ENCODE results near the gene ENOX1. TPM values are rescaled to one million over a fixed set of nuclear protein-coding genes. Genes with fewer than 3 reads are reported as not detected.

The ENOX1 gene
- total and polyA plus RNA-seq, 9 of the 15 experiments (the other 6 are each of a cell fraction or from before 2014, with no cell fraction given): not detected

DNA sequence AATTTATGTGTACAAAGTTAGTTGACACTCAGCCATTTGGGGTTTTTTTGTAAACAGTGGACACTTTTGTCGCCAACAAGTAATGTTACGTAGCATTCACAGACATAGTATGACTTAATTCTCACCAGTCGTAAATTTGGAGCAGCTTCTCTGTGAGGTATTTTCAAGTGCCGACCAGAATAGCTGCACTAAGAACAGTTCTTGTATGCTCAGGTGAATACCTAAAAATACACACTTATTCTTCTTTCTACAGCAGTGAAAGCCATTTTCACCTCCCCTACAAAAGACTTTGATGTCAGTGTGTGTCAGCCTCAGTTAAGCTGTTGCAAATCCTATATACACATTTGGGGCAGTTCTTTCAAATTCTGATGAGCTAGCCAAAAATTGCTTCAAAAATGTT is 206.5 kb downstream of the ENOX1 start:
- Histone ChIP-seq H3K4me1 (replicated peaks in 1 of 2; ENCODE audit: control insufficient read depth in 2 of 2, insufficient read depth in 2 of 2, low read length in 2 of 2) (no peaks in the 10 kb centered on the region), H3K9me3 (replicated peaks; ENCODE audit: control insufficient read depth, insufficient read depth, low read depth, low read length) (no peaks in the 10 kb centered on the region), H3K4me2 (ENCODE audit: insufficient read depth, low read length) (no peak overlapping the region), H3K9me1 (ENCODE audit: control insufficient read depth, insufficient read depth, low read length) (no peaks in the 10 kb centered on the region), H3K27ac (ENCODE audit: extremely low read depth, low read depth, low read length) (no peak overlapping the region), H2AFZ (ENCODE audit: low read depth, low read length) (no peak overlapping the region), H3K9ac (ENCODE audit: insufficient read depth in 1 of 2, low read depth in 2 of 2, low read length in 2 of 2) (no peak overlapping the region), H3K27me3 (ENCODE audit: control insufficient read depth in 2 of 2, insufficient read depth in 2 of 2, low read length in 2 of 2) (no peaks in the 10 kb centered on the region), H3K79me2 (ENCODE audit: control insufficient read depth, insufficient read depth, low read length) (no peaks in the 10 kb centered on the region), H3K4me3 (no peak overlapping the region), H4K20me1 (replicated peaks; ENCODE audit: control insufficient read depth, insufficient read depth, low read length) (no peaks in the 10 kb centered on the region), H3K36me3 (ENCODE audit: control insufficient read depth, insufficient read depth, low read length) (no peaks in the 10 kb centered on the region)
- intact Hi-C loops (cut with micrococcal nuclease) (no loop called here), in situ Hi-C loops (cut with MboI) (no loop called here)
- WGBS (ENCODE audit: insufficient coverage, low coverage, missing lambda C conversion rate): 0% methylated on average over 4 of the region's 4 CpGs
- DNase-seq (ENCODE audit: extremely low read depth in 1 of 4, low spot score in 3 of 4) (no peak), ATAC-seq (no peak), FAIRE-seq (no peak)
- no TSS peak for BruUV-seq (replicated peaks)
- CTCF ChIA-PET (ENCODE audit: low intra/inter-chr PET ratio): no interaction called here
- POLR2A ChIA-PET: no interaction called here
- TF ChIP-seq KLF1 (tag; IDR thresholded peaks at IDR 0.05) (no peak), ELF4 (CRISPR knock-in tag; IDR thresholded peaks at IDR 0.05) (no peak), RCOR1 (IDR thresholded peaks at IDR 0.05; ENCODE audit: borderline replicate concordance in 1 of 2, low read depth in 2 of 2, low read length in 2 of 2) (no peak), MTA3 (IDR thresholded peaks at IDR 0.05; ENCODE audit: borderline replicate concordance) (no peak), ZNF668 (CRISPR knock-in tag; IDR thresholded peaks at IDR 0.05) (no peak), ZNF445 (CRISPR knock-in tag; IDR thresholded peaks at IDR 0.05; ENCODE audit: low read depth) (no peak), DACH1 (IDR thresholded peaks at IDR 0.05; ENCODE audit: partially characterized antibody) (no peak), YY1 (IDR thresholded peaks at IDR 0.05; ENCODE audit: borderline replicate concordance in 1 of 3, control insufficient read depth in 1 of 3, extremely low read depth in 1 of 3, insufficient read depth in 3 of 3, insufficient read length in 1 of 3, insufficient replicate concordance in 2 of 3, low read depth in 1 of 3, low read length in 2 of 3) (no peak), ZNF766 (CRISPR knock-in tag; conservative IDR thresholded peaks at IDR 0.05) (no peak), CBX2 (IDR thresholded peaks at IDR 0.05; ENCODE audit: insufficient read depth, low read length, poor library complexity, severe bottlenecking) (no peak)
- TF ChIP-seq, protein P1, sequence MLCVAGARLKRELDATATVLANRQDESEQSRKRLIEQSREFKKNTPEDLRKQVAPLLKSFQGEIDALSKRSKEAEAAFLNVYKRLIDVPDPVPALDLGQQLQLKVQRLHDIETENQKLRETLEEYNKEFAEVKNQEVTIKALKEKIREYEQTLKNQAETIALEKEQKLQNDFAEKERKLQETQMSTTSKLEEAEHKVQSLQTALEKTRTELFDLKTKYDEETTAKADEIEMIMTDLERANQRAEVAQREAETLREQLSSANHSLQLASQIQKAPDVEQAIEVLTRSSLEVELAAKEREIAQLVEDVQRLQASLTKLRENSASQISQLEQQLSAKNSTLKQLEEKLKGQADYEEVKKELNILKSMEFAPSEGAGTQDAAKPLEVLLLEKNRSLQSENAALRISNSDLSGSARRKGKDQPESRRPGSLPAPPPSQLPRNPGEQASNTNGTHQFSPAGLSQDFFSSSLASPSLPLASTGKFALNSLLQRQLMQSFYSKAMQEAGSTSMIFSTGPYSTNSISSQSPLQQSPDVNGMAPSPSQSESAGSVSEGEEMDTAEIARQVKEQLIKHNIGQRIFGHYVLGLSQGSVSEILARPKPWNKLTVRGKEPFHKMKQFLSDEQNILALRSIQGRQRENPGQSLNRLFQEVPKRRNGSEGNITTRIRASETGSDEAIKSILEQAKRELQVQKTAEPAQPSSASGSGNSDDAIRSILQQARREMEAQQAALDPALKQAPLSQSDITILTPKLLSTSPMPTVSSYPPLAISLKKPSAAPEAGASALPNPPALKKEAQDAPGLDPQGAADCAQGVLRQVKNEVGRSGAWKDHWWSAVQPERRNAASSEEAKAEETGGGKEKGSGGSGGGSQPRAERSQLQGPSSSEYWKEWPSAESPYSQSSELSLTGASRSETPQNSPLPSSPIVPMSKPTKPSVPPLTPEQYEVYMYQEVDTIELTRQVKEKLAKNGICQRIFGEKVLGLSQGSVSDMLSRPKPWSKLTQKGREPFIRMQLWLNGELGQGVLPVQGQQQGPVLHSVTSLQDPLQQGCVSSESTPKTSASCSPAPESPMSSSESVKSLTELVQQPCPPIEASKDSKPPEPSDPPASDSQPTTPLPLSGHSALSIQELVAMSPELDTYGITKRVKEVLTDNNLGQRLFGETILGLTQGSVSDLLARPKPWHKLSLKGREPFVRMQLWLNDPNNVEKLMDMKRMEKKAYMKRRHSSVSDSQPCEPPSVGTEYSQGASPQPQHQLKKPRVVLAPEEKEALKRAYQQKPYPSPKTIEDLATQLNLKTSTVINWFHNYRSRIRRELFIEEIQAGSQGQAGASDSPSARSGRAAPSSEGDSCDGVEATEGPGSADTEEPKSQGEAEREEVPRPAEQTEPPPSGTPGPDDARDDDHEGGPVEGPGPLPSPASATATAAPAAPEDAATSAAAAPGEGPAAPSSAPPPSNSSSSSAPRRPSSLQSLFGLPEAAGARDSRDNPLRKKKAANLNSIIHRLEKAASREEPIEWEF (CRISPR knock-in tag; IDR thresholded peaks at IDR 0.05): no peak
